Skeletal muscle tissue (tissue), 5 donors: ENCODE data around the gene B3GAT3. TPM values are rescaled to one million over a fixed set of nuclear protein-coding genes. Genes with fewer than 3 reads are reported as not detected.
"Not testable (repeated sequence)": the region's sequence is repeated elsewhere in the genome, so short reads cannot be mapped to it uniquely, and the experiment has no call there.

Experiments used
- H3K27ac ChIP-seq: one replicate; pipeline ENCODE4 v1.7.0; 2013; ENCODE audit warnings: mild to moderate bottlenecking, low read depth, low read length, inconsistent platforms
- H3K27me3 ChIP-seq, 3 donors: one replicate each; pipeline ENCODE4 v1.7.0; 2013; ENCODE audit warnings: low read length in 3 of 3; ENCODE audit not compliant: control insufficient read depth in 3 of 3, insufficient read depth in 3 of 3
- H3K36me3 ChIP-seq, 3 donors: one replicate each; pipeline ENCODE4 v1.7.0; 2013; ENCODE audit warnings: low read length in 3 of 3; ENCODE audit not compliant: control insufficient read depth in 3 of 3, insufficient read depth in 3 of 3
- H3K4me1 ChIP-seq, 3 donors: one replicate each; pipeline ENCODE4 v1.7.0; 2013; ENCODE audit warnings: low read length in 3 of 3, mild to moderate bottlenecking in 3 of 3; ENCODE audit not compliant: control insufficient read depth in 3 of 3, insufficient read depth in 3 of 3
- H3K4me3 ChIP-seq, 3 donors: one replicate each; pipeline ENCODE4 v1.7.0; 2013; ENCODE audit warnings: low read length in 3 of 3
- H3K9ac ChIP-seq, 3 donors: one replicate each; pipeline ENCODE4 v1.7.0; 2013; ENCODE audit warnings: low read length in 3 of 3, mild to moderate bottlenecking in 3 of 3, moderate library complexity in 2 of 3, low read depth in 1 of 3
- H3K9me3 ChIP-seq, 3 donors: one replicate each; pipeline ENCODE4 v1.7.0; 2013; ENCODE audit warnings: low read length in 3 of 3; ENCODE audit not compliant: control insufficient read depth in 3 of 3
- small RNA-seq: library from RNA; depleted of rRNA; stranded (forward); fragments of <200 nt; gene quantifications from one replicate; pipeline ENCODE3, GENCODE V24; 2014
- total RNA-seq: library from RNA; depleted of rRNA; stranded (reverse); fragments of >200 nt; gene quantifications from one replicate; pipeline ENCODE4 v1.2.3, GENCODE V29; 2014
- donor health status: Osteomylitis.

Gene B3GAT3
- total RNA-seq, 1 donor from 2014 or later, result 8.4 TPM

DNA sequence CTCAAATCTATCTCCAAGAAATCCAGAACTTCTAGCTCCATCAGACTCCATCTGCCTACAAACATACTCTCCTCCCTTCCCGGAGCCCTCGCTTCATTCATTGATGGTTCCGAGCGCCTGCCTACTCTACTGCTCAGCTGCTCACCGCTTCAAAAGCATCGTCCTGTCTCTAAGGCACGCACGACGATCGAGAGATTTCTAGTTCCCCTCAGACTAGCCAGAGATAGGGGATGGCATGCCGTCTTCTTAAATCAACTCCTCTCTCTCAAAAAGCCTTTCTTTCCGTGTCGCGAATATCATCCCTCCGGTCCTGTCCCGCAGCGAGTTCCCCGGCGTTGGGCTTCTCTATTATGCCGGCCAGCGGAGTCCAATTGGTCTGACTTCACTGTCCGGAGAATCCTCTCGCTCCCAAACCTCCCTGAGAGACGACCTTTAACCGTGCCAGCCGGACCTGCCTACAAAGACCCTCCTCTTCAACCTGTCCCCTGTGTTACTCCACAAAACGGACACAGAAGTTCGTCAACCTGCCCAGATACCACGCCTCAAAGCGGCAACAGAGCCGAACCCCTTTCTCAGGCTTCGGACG, 48.7 kb downstream of the B3GAT3 start:
- Histone ChIP-seq H3K9me3 (no peaks in the 10 kb centered on the region), H3K9ac (peak overlapping the region; percentile 95 to 97 (median 97)), H3K36me3 (peaks cover 34 to 45% (median 43%) of the 10 kb centered on the region in 3 donors), H3K4me1 (peaks cover 59 to 69% (median 67%) of the 10 kb centered on the region in 3 donors), H3K4me3 (peak overlapping the region; percentile 95 to 99 (median 96)), H3K27ac (peak overlapping the region; percentile 93), H3K27me3 (no peaks in the 10 kb centered on the region)

DNA sequence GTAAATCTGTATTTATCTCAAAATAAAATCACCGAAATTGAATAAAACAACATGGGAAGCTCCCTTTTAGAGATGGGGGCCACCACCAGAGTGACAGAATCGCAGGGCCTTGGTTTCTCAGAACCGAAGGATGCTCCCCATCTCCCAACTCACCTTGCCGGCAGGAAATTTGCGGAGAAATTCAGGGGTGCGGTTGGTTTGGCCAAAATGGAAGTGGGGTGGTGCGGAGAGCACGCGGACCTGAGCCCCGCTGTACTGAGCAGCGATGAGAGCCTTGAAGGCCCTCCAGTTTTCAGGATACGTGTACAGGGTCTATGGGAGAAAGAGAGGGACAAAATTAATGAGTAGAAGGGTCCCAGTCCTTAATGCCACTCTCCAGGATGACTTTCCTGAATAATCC, 49.4 kb downstream of the B3GAT3 start:
- Histone ChIP-seq H3K4me1 (peaks cover 59 to 69% (median 67%) of the 10 kb centered on the region in 3 donors), H3K4me3 (peak overlapping the region; percentile 95 to 99 (median 96)), H3K36me3 (peaks cover 32 to 43% (median 42%) of the 10 kb centered on the region in 3 donors), H3K9ac (peak overlapping the region; percentile 95 to 97 (median 97)), H3K27me3 (no peaks in the 10 kb centered on the region), H3K9me3 (no peaks in the 10 kb centered on the region), H3K27ac (peak overlapping the region; percentile 93)

- Histone ChIP-seq H3K4me1 (peaks cover 57 to 67% (median 60%) of the 10 kb centered on the region in 3 donors), H3K4me3 (peak overlapping the region in 2 of 3 donors; percentile 6 to 25), H3K36me3 (peaks cover 37 to 48% (median 43%) of the 10 kb centered on the region in 3 donors), H3K27ac (peak overlapping the region; percentile 15), H3K9ac (peak overlapping the region in 2 of 3 donors; percentile 10 to 97)
- not testable (repeated sequence) for H3K27me3 ChIP-seq, H3K9me3 ChIP-seq
Measured at GRCh38 chr11:62571493-62571892, 50.3 kb downstream of the B3GAT3 start.

GRCh38 chr11:62570903-62571302, 50.9 kb downstream of the B3GAT3 start:
- Histone ChIP-seq H3K36me3 (peaks cover 40 to 48% (median 44%) of the 10 kb centered on the region in 3 donors), H3K4me1 (peaks cover 53 to 62% (median 54%) of the 10 kb centered on the region in 3 donors), H3K27ac (peak overlapping the region; percentile 68), H3K9ac (peak overlapping the region in 1 of 3 donors; percentile 97)
- not testable (repeated sequence) for H3K9me3 ChIP-seq, H3K4me3 ChIP-seq, H3K27me3 ChIP-seq

GRCh38 chr11:62569611-62570010, 52.2 kb downstream of the B3GAT3 start:
- H3K27ac ChIP-seq, result peak overlapping the region; percentile 68
- H3K4me3 ChIP-seq, result no peak overlapping the region
- H3K4me1 ChIP-seq, result peaks cover 40 to 49% (median 41%) of the 10 kb centered on the region in 3 donors
- no peak overlapping the region for H3K9ac ChIP-seq
- no peaks in the 10 kb centered on the region for H3K27me3 ChIP-seq
- peaks cover 47 to 52% (median 51%) of the 10 kb centered on the region in 3 donors for H3K36me3 ChIP-seq
- no peaks in the 10 kb centered on the region for H3K9me3 ChIP-seq

DNA sequence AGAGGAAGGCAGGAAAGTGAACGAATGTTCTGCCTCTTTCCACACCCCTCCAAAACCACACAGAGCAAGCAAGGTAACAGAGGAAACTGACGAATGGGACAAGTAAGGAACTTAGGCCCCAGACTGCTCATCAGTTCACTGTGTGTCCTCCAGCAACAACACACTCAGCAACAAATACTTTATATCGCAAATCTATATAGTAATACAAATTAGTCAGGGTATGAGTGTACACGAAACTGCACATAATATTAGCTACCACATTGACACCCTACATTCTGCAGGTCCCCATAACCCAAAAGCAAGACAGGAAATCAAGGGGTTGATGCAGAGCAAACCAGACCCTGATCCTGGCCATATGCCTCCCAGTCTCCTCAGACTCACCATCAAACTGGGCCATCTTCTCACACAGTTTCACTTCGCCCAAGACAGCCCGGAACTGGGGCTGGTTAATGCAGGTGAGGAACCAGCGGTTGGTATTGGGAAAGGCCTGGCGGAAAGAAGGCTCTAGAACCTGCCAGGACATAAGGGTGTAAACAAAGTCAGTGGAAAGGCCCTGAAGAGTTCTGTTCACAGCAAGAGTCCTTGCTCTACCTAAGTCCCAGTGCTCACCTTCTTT, 54.7 kb downstream of the B3GAT3 start:
- H3K9me3 ChIP-seq, result no peaks in the 10 kb centered on the region
- H3K4me3 ChIP-seq, result no peak overlapping the region
- no peak overlapping the region for H3K27ac ChIP-seq
- no peak overlapping the region for H3K9ac ChIP-seq
- H3K4me1 ChIP-seq, result peaks cover 26 to 33% (median 29%) of the 10 kb centered on the region in 3 donors
- peaks cover 53 to 55% (median 55%) of the 10 kb centered on the region in 3 donors for H3K36me3 ChIP-seq
- H3K27me3 ChIP-seq, result no peaks in the 10 kb centered on the region

GRCh38 chr11:62566247-62566646, 55.5 kb downstream of the B3GAT3 start:
- no peak overlapping the region for H3K27ac ChIP-seq
- H3K27me3 ChIP-seq, result no peaks in the 10 kb centered on the region
- peaks cover 44 to 49% (median 46%) of the 10 kb centered on the region in 3 donors for H3K36me3 ChIP-seq
- H3K9ac ChIP-seq, result no peak overlapping the region
- no peaks in the 10 kb centered on the region for H3K9me3 ChIP-seq
- no peak overlapping the region for H3K4me3 ChIP-seq
- peaks cover 17 to 29% (median 22%) of the 10 kb centered on the region in 3 donors for H3K4me1 ChIP-seq

Small RNA genes lying within 50 kb of the gene (small RNA-seq; reads per million reads assigned to genes)
- gene AP001458.1, result not detected
- gene MIR6747, result not detected
- not detected for gene SNORA57

Other genes with a start within 250 kb of the B3GAT3 start
- gene SCGB1A1, start 203.0 kb downstream of the B3GAT3 start, total RNA-seq, result not detected
- 432 TPM for gene AHNAK, start 75.2 kb downstream of the B3GAT3 start, total RNA-seq
- gene EEF1G, start 48.1 kb downstream of the B3GAT3 start, total RNA-seq, result 2,520 TPM
- 4.2 TPM for gene TUT1, start 30.5 kb downstream of the B3GAT3 start, total RNA-seq
- gene MTA2, start 20.1 kb downstream of the B3GAT3 start, total RNA-seq, result 63.7 TPM
- 7.3 TPM for gene EML3, start 9.2 kb downstream of the B3GAT3 start, total RNA-seq
- 1.6 TPM for gene ROM1, start 8.7 kb downstream of the B3GAT3 start, total RNA-seq
- 99.7 TPM for gene GANAB, start 24.6 kb upstream of the B3GAT3 start, total RNA-seq
- gene INTS5, start 31.3 kb upstream of the B3GAT3 start, total RNA-seq, result 15.1 TPM
- 22.4 TPM for gene C11orf98, start 43.2 kb upstream of the B3GAT3 start, total RNA-seq
- gene CSKMT, start 43.3 kb upstream of the B3GAT3 start, total RNA-seq, result 4.7 TPM
- 4.7 TPM for gene UQCC3, start 49.7 kb upstream of the B3GAT3 start, total RNA-seq
- 1.0 TPM for gene LBHD1, start 50.3 kb upstream of the B3GAT3 start, total RNA-seq
- 106 TPM for gene UBXN1, start 57.1 kb upstream of the B3GAT3 start, total RNA-seq
- 9.9 TPM for gene LRRN4CL, start 67.5 kb upstream of the B3GAT3 start, total RNA-seq
- gene BSCL2, start 85.4 kb upstream of the B3GAT3 start, total RNA-seq, result 19.8 TPM
- gene GNG3, start 85.7 kb upstream of the B3GAT3 start, total RNA-seq, result not detected
- gene HNRNPUL2, start 105.5 kb upstream of the B3GAT3 start, total RNA-seq, result 18.8 TPM
- 25.6 TPM for gene TTC9C, start 106.5 kb upstream of the B3GAT3 start, total RNA-seq
- gene ZBTB3, start 132.2 kb upstream of the B3GAT3 start, total RNA-seq, result 11.5 TPM
- gene POLR2G, start 139.6 kb upstream of the B3GAT3 start, total RNA-seq, result 50.1 TPM
- gene TAF6L, start 149.4 kb upstream of the B3GAT3 start, total RNA-seq, result 11.5 TPM
- gene TMEM179B, start 165.4 kb upstream of the B3GAT3 start, total RNA-seq, result 16.2 TPM
- 20.9 TPM for gene TMEM223, start 170.0 kb upstream of the B3GAT3 start, total RNA-seq
- gene NXF1, start 183.5 kb upstream of the B3GAT3 start, total RNA-seq, result 12.5 TPM
- gene STX5, start 210.1 kb upstream of the B3GAT3 start, total RNA-seq, result 33.9 TPM
- gene TEX54, start 210.9 kb upstream of the B3GAT3 start, total RNA-seq, result not detected
- gene WDR74, start 217.6 kb upstream of the B3GAT3 start, total RNA-seq, result 65.8 TPM